ENCODE measurements around the gene IQSEC3.

The IQSEC3 gene

DNA sequence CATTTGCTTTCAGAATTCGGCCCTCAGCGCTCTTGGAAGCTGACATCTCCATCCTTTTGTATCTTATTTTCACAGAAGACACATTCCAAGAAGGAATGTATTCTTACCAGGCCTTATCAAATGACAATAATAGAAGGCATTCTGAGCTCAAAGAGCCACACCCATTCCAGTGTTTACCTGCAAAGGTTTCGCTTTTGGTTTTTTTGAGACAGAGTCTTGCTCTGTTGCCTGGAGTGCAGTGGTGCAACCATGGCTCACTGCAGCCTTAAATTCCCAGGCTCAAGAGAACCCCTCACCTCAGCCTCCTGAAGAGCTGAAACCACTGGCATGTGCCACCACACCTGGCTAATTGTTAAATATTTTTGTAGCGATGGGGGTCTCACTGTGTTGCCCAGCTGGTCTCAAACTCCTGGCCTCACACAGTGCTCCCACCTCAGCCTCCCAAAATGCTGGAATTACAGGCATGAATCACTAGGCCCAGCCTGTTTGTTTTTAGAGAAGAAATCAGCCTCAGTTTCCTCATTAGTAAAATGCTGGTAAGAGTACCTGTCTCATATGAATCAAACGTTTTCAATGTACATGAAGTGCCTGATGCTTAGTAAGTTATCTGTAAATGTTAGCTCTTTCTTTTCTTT, 78.2 kb downstream of the IQSEC3 start:
- DNase-seq, result no peak

- no peak for DNase-seq
These were observed 78.9 kb downstream of the IQSEC3 start for GRCh38 chr12:145369-145960.

- DNase-seq, result no peak
These were observed 80.7 kb downstream of the IQSEC3 start for GRCh38 chr12:147242-147641.

DNA sequence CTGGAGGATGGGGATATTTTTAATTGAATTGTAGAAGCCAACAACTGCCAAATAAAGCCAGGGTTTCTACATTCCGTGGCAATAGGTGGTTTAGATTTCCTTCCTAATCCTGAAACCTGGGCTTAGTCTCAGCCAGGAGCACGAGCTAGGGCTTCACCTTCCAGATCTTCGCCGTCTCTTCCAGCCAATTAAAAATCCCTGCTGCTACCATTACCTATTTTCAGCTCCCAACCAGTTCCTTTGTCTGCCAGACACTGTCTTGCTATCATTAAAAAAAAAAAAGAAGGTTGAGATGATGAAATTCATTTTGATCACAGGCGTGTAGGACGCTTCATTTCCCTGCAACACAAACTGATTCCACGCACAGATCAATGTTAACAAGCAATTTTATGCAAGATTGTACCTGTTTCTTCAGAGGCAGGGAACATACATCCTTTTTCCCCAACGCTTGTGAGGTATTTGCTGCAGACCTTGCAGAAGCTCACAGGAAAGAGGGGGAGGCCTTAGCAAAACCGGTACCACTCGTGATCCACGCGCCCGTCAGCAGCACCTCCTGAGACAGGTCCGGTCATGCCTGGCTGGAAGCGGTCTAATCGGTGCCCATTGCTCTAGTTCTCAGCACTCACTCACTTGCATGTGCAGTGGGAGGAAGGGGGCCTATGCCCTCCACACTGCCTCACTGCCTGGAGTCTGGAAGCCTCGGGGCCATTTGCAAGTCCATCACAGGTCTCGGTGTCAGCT, 82.3 kb downstream of the IQSEC3 start:
- no peak for DNase-seq

GRCh38 chr12:151579-151978, 85.0 kb downstream of the IQSEC3 start:
- no peak for DNase-seq

GRCh38 chr12:152440-152839, 85.9 kb downstream of the IQSEC3 start:
- DNase-seq, result no peak

- DNase-seq, result peak; percentile 17
These were observed 86.6 kb downstream of the IQSEC3 start for GRCh38 chr12:153080-153746.

DNA sequence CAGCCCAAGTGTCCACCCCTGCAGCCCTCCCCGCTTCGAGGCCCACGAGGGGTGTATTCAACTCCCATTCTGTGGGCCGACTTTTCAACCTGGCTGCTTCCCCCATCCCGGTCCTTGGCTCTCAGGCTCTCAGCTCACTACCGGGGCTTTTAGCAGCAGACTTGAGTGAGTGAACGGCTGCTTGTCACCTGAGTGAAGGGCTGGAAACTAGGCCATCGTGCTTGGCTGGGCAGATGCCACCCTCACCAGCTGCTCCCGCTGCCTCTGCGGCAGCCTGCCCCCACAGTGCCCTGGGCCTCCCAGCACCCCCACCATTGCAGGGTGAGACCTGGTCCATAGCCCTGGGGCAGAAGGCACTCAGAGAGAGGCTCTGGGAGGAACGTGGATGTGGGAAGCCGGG, 87.5 kb downstream of the IQSEC3 start:
- no peak for DNase-seq

- no peak for DNase-seq
These were observed 88.4 kb downstream of the IQSEC3 start for GRCh38 chr12:155006-155405.

DNA sequence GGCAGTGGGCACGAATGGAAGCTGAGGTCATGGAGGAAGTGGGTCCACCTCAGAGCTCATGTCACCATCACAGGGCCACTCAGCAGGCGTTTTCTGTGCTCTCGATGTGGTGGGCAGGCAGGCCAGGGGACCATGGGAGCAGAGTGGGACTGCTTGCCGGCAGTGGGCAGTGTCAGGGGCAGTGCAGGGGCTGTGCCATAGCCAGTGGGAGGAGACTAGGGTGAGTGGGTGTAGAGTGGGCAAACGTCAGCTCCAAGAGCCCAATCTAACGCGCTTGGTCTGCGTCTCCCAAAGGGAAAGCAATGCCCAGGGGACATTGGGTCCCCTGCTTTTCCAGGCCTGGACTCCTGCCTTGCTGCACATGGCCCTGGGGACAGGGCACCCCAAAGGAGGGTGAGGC, 89.1 kb downstream of the IQSEC3 start:
- no peak for DNase-seq

GRCh38 chr12:156945-157344, 90.4 kb downstream of the IQSEC3 start:
- no peak for DNase-seq

DNA sequence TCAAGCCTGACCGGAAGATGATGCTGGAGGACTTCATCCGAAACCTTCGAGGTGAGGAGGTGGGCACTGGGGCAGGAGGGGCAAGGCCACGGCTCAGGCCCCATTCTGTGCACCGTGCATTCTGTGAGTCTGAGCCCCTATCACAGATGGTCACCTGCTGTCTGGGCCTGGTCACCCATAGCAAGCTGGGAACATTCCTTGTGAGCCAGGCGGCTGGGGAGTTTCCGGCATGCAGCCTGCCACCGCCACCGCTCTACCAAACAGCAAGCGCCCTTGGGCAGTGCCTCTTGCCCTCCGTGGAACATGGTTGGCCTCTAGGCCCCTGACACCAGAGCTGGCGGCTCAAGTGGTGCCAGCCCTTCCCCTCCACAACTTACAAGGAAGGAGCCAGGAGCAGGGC, 91.1 kb downstream of the IQSEC3 start:
- DNase-seq, result no peak

GRCh38 chr12:159156-159782, 92.7 kb downstream of the IQSEC3 start:
- no peak for DNase-seq

DNA sequence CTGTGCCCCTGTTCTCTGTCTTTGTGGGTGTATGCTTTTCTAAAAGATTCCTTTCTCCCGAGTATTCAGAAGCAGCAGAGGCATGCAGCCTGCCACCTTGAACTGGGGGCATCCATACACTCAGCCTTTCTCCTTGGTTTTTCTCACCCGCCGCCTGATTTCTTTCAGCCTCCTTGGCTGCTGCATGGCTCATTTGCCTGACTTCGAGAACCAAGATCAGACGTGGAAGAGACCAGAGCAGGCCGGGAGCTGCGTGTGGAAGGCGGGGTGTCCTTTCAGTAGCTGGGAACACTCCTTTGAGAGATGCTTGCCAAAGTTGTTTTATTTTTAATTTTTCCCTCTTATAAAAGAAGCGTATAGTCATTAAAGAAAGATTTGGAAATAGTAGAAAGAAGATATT, 94.3 kb downstream of the IQSEC3 start:
- no peak for DNase-seq

DNA sequence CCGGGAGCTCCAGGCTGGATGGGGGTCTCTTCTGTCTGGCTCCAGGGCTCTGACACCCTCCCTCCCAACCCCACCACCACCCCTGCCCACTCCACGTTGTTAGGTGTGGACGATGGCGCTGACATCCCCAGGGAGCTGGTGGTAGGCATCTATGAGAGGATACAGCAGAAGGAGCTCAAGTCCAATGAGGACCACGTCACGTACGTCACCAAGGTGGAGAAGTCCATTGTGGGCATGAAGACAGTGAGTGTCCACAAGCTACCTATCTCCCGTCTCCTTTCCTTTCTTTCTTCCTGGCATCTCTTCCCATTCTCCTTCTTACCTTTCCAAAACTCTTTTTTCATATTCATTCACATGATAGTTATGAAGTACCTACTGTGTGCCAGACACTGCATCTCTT, 95.3 kb downstream of the IQSEC3 start:
- no peak for DNase-seq

DNA sequence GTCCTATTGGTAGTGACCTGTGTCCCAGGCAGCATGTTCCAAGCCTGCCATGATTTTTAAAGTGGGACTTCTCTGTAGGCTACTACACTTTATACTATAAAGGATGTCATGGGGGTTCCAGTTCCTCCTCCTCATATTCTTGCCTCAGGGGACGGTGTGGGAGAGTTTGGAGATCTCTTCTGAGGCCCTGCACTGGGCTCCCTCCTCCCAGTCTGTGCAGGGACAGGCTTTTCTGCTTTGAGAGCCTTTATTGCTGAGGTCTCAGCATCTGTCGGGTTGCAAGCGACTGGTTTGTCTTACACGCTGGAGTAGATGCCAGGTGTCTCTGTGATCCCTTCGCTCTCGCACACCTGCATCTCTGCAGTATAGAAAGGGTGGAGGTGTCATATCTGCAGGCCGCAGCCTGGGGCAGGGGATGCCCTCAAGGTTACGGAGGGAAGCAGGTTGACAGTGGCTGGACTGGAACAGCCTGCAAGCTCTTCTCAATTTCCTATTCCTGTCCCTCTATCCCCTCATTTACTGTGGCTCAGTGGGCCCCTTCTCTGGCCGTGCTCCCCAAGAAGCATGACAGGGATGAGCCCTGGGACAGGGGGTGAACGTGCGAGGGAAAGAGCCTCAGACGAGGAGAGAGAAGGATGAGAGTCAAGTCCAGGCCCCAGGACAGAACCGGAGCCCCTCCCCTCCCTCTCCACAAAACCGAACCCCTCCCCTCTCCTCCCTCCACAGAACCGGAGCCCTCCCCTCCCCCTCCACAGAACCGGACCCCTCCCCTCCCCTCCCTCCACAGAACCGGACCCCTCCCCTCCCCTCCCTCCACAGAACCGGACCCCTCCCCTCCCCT, 96.1 kb downstream of the IQSEC3 start:
- DNase-seq, result no peak

DNA sequence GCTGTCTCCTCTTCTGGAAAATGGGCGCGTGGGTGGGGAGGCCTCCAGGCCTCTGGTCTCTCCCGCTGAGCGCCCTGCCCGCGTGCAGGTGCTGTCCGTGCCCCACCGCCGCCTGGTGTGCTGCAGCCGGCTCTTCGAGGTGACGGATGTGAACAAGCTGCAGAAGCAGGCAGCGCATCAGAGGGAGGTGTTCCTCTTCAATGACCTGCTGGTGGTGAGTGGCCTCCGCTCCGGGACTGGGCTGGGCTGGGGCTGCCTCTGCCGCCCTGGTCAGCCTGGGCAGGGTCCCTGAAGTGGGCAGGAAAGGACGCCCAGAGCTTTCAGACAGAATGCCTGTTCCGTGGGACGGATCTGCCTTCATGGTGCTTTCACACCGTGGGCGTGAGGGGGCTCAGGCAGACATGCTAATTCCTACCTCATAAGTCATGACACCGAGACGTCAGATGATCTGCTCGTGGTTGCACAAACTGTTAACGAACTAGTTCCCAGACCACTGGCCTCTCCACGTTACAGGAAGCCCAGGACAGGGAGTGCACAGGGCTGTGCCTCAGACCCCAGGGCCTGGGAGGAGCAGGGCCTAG, 96.9 kb downstream of the IQSEC3 start:
- DNase-seq, result no peak

DNA sequence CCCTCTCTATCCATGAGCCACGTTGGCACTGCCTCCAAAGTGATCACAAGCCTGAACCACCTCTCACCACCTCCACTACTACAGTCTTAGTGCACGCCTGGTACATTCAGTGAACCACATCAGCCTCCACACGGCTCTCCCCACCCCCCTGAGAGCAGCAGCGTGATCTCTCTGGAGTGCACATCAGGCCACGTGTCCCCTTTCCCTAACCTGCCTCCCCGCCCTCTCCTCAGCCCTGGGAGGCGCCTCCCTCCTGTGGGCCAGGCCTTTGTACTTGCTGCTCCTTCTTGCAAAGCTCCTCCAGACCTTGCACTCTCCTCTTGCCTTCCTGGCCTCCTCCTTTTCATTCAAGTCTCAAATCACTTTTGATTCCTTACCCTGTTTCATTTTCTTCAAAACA, 97.6 kb downstream of the IQSEC3 start:
- no peak for DNase-seq

DNA sequence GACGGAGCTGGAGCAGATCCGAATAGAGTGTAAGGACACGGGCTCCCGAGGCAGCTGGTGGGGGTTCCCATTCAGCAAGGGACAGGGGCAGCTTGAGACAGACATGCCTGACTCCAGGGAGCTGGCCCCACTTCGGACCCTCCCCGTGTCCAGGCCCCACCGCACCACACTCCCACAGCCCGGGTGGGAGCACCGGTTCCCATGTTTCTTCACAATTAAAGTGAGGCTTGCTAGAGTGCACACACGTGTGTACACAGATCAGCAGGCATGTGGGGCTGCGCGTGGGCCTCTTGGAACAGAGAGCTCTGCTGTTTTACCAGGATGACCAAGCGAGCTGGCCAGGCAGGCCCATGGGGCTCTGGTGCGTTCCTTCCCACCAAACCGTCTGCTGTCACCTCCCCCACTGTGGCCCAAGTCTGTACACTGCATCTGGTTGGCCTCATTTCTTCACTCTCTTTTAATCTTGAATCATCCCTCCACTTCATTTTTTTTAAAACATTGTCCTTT, 99.3 kb downstream of the IQSEC3 start:
- no peak for DNase-seq

DNA sequence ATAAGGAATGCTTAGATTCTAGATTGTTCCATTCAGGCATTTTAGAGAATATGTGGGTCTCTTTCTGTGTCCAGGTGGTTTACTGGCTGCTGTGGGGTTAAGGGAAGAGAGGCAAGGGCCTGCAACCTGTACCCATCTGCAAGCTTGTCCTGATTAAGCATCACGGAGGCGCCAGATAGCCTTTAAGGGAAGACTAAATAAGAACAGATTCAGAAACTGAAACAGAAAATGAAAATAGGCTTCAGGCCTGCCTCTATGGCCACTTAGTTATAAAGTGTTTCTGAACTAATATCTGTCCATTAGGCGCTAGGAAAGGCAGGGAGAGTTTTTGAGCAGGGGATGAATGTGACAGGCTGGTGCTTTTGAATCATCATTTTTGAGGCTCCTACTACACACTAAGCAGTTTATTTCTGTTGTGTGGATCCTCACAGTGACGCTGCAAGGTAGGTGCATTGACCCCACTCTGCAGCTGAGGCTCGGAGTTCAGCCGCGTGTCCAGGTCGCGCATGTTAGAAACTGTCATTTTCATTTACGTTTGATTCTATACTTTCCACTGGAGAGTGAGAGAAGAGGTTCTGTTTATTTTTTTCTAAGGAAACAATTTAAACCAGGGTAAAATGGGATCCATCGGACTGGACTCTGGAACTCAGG, 100.0 kb downstream of the IQSEC3 start:
- no peak for DNase-seq

DNA sequence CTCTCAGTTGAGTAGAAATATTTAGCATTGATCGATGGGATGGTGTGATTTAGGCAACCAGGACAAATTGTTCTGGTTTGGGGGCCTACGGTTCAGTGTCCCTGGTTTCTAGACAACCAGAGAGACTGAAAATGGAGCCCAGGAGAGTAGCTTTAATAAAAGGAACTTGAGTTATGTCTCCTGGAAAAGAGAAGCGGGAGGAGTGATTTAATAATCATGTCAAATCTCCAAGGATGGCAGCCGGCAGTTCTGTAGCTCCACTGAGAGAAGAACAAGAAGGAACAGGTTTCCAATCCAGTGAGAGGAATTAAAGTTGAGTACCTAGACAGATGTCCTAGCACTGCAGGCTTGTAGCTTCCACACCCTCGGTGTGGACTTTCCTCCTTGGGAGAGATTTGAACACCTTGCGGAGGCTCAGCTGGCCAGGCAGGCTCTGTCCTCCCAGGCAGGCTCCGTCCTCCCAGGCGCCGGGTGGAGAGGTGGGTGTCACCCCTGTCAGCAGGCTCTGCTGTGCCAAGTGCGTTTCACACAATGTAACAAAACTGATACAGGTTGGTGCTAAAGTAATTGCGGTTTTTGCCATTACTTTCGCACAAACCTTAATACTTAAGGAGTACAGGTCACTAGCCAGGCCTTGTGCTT, 101.5 kb downstream of the IQSEC3 start:
- DNase-seq, result no peak
